ENCODE measurements around the gene SLC12A7. TPM values are rescaled to one million over a fixed set of nuclear protein-coding genes. Genes with fewer than 3 reads are reported as not detected.
A peak's percentile ranks its signal among the peaks of the same experiment; 100 is the strongest.

SLC12A7 gene
- total RNA-seq, 4 donors from 2014 or later, result 8.6 to 29.0 (median 21.5) TPM

DNA sequence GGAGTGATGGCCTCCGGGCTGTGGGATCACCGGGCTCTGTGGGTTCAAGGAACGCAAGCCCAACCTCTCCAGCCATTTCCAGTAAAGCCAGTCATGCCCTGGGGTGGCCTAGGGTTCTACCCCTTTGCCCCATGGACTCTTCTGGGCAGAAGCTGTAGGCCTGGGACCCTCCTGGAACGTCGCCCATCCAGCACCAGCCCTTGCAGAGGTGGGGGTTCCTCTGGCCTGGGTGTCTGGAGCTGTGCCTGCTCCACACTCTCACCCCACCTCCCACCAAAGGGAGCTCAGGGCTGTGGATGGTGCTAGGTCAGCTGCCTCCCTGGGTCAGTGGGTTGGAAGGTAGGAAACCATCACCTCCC is 1.4 kb upstream of the SLC12A7 start:
- H3K27me3 ChIP-seq, result no peaks in the 10 kb centered on the region
- H3K9me3 ChIP-seq, result no peaks in the 10 kb centered on the region
- TF ChIP-seq POLR2AphosphoS5 (IDR thresholded peaks at IDR 0.05) (no peak), EP300 (IDR thresholded peaks at IDR 0.05) (no peak)
- no peak for DNase-seq (ENCODE audit: low spot score in 2 of 2)
- WGBS, result 85% methylated on average over 5 of the region's 5 CpGs
- no peaks in the 10 kb centered on the region for H3K36me3 ChIP-seq
- peaks cover 32% of the 10 kb centered on the region for H3K4me1 ChIP-seq
- H3K27ac ChIP-seq, result no peak overlapping the region
- no peak overlapping the region for H3K4me3 ChIP-seq

GRCh38 chr5:1112596-1113331 is 901 bp upstream of the SLC12A7 start:
- H3K9me3 ChIP-seq, result no peaks in the 10 kb centered on the region
- WGBS, result 61% methylated on average over 11 of the region's 13 CpGs
- H3K4me1 ChIP-seq, result peaks cover 30% of the 10 kb centered on the region
- DNase-seq (ENCODE audit: low spot score in 2 of 2), result no peak
- H3K27me3 ChIP-seq, result no peaks in the 10 kb centered on the region
- no peaks in the 10 kb centered on the region for H3K36me3 ChIP-seq
- H3K27ac ChIP-seq, result no peak overlapping the region
- TF ChIP-seq EP300 (IDR thresholded peaks at IDR 0.05), result no peak
- no peak for TF ChIP-seq POLR2AphosphoS5 (IDR thresholded peaks at IDR 0.05)
- no peak for TF ChIP-seq POLR2A (IDR thresholded peaks at IDR 0.05)
- TF ChIP-seq, protein P1, sequence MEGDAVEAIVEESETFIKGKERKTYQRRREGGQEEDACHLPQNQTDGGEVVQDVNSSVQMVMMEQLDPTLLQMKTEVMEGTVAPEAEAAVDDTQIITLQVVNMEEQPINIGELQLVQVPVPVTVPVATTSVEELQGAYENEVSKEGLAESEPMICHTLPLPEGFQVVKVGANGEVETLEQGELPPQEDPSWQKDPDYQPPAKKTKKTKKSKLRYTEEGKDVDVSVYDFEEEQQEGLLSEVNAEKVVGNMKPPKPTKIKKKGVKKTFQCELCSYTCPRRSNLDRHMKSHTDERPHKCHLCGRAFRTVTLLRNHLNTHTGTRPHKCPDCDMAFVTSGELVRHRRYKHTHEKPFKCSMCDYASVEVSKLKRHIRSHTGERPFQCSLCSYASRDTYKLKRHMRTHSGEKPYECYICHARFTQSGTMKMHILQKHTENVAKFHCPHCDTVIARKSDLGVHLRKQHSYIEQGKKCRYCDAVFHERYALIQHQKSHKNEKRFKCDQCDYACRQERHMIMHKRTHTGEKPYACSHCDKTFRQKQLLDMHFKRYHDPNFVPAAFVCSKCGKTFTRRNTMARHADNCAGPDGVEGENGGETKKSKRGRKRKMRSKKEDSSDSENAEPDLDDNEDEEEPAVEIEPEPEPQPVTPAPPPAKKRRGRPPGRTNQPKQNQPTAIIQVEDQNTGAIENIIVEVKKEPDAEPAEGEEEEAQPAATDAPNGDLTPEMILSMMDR (IDR thresholded peaks at IDR 0.05), result no peak
- no peak overlapping the region for H3K4me3 ChIP-seq

GRCh38 chr5:1111241-1111726 is 579 bp downstream of the SLC12A7 start:
- no peak for DNase-seq (ENCODE audit: low spot score in 2 of 2)
- no CpG with 5 or more reads among the region's 43 CpGs for WGBS
- peak overlapping the region; percentile 85 for H3K4me3 ChIP-seq
- no peaks in the 10 kb centered on the region for H3K9me3 ChIP-seq
- peak overlapping the region; percentile 83 for H3K27ac ChIP-seq
- TF ChIP-seq POLR2A (IDR thresholded peaks at IDR 0.05), result peak in 1 of 2 donors; percentile 21
- no peak for TF ChIP-seq EP300 (IDR thresholded peaks at IDR 0.05)
- no peaks in the 10 kb centered on the region for H3K36me3 ChIP-seq
- H3K27me3 ChIP-seq, result no peaks in the 10 kb centered on the region
- H3K4me1 ChIP-seq, result peaks cover 38% of the 10 kb centered on the region

- no peak for DNase-seq (ENCODE audit: low spot score in 2 of 2)
- TF ChIP-seq EP300 (IDR thresholded peaks at IDR 0.05) (no peak), POLR2A (IDR thresholded peaks at IDR 0.05) (no peak), POLR2AphosphoS5 (IDR thresholded peaks at IDR 0.05) (no peak)
- TF ChIP-seq, protein P1 (IDR thresholded peaks at IDR 0.05), result no peak
- Histone ChIP-seq H3K27ac (peak overlapping the region; percentile 83), H3K9me3 (no peaks in the 10 kb centered on the region), H3K27me3 (no peaks in the 10 kb centered on the region), H3K36me3 (no peaks in the 10 kb centered on the region), H3K4me3 (peak overlapping the region; percentile 85), H3K4me1 (peaks cover 45% of the 10 kb centered on the region)
- 51% methylated on average over 20 of the region's 35 CpGs for WGBS
These were observed 1.3 kb downstream of the SLC12A7 start for GRCh38 chr5:1110307-1111240.

DNA sequence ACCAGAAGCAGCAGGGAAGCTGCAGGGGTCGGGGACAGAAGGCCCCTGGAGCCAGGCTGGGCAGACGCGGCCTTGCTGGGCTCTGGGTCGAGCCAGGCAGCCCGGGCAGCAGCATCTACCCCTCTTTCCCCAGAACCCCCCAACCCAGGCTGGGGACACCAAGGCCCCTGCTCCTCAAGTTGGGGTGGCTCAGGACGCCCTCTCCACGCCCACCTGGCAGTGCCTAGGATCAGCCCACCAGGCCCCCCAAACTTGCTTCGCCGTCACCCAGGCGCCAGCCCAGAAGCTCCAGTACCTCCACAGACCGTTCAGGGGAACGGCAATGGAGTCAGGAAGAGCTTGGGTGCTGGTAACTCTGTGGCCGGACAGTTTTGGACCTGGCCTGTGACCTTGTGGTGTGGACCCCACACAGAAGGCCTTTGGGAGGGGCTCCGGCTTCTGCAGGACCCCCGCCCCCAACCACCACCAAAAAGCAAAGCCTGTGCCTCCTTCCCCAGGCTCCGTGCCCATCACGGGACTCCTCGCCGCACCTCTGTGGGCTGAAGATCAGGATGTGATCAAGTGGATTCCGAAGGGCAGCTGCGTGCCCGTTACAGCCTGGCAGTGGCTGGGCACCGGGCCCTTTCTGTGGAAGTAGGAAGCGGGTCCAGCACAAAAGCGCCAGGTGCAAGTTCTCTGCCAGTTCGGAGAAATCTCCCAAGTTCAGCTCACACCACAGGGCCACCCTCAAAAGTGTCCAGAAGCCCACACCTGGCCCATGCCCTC is 2.1 kb downstream of the SLC12A7 start:
- Histone ChIP-seq H3K36me3 (no peaks in the 10 kb centered on the region), H3K27ac (peak overlapping the region; percentile 83), H3K9me3 (no peaks in the 10 kb centered on the region), H3K27me3 (no peaks in the 10 kb centered on the region), H3K4me1 (peaks cover 53% of the 10 kb centered on the region), H3K4me3 (peak overlapping the region; percentile 85)
- DNase-seq (ENCODE audit: low spot score in 2 of 2), result no peak
- WGBS, result 83% methylated on average over 20 of the region's 26 CpGs
- TF ChIP-seq POLR2A (IDR thresholded peaks at IDR 0.05), result no peak
- no peak for TF ChIP-seq EP300 (IDR thresholded peaks at IDR 0.05)
- no peak for TF ChIP-seq POLR2AphosphoS5 (IDR thresholded peaks at IDR 0.05)
- TF ChIP-seq, protein P1 (IDR thresholded peaks at IDR 0.05), result no peak

All from suprapubic skin (tissue), 4 donors.